GM15510 (cell line): Measurements from ENCODE around the gene SERPIND1.

Experiments
- POLR2A ChIP-seq: IDR thresholded peaks from 3 replicates; pipeline ENCODE4 v1.6.1; 2011; ENCODE audit warnings: borderline replicate concordance; ENCODE audit not compliant: insufficient read length; ENCODE audit errors: extremely low read depth

The SERPIND1 gene

GRCh38 chr22:20782083-20782482 lies 8.2 kb downstream of the SERPIND1 start:
- TF ChIP-seq POLR2A: no peak

GRCh38 chr22:20782596-20783299 lies 8.8 kb downstream of the SERPIND1 start:
- no peak for TF ChIP-seq POLR2A

- no peak for TF ChIP-seq POLR2A
Observed at GRCh38 chr22:20783300-20783673, 9.4 kb downstream of the SERPIND1 start.

GRCh38 chr22:20783844-20784723 lies 10.2 kb downstream of the SERPIND1 start:
- TF ChIP-seq POLR2A: no peak

- TF ChIP-seq POLR2A: no peak
Observed at GRCh38 chr22:20785415-20785814, 11.5 kb downstream of the SERPIND1 start.

- no peak for TF ChIP-seq POLR2A
Observed at GRCh38 chr22:20786048-20786447, 12.1 kb downstream of the SERPIND1 start.

- TF ChIP-seq POLR2A: no peak
Observed at GRCh38 chr22:20786536-20786979, 12.6 kb downstream of the SERPIND1 start.

GRCh38 chr22:20787223-20787622 lies 13.3 kb downstream of the SERPIND1 start:
- TF ChIP-seq POLR2A: no peak

- no peak for TF ChIP-seq POLR2A
Observed at GRCh38 chr22:20787746-20788626, 14.1 kb downstream of the SERPIND1 start.

- TF ChIP-seq POLR2A: no peak
Observed at GRCh38 chr22:20788627-20789344, 14.9 kb downstream of the SERPIND1 start.

- TF ChIP-seq POLR2A: no peak
Observed at GRCh38 chr22:20792221-20792965, 18.5 kb downstream of the SERPIND1 start.

- TF ChIP-seq POLR2A: no peak
Observed at GRCh38 chr22:20792966-20793728, 19.2 kb downstream of the SERPIND1 start.
